Measurements from ENCODE around the gene SLC13A4.
"Not testable (repeated sequence)": the region's sequence is repeated elsewhere in the genome, so short reads cannot be mapped to it uniquely, and the experiment has no call there.

- TF ChIP-seq YY1 (IDR thresholded peaks at IDR 0.05; ENCODE audit: insufficient read depth, insufficient read length); ZNF274 (IDR thresholded peaks at IDR 0.05; ENCODE audit: low read depth, low read length); SUZ12 (IDR thresholded peaks at IDR 0.05; ENCODE audit: extremely low read depth, insufficient read depth, insufficient read length): not testable (repeated sequence)
These were observed 47.9 kb upstream of the SLC13A4 start for GRCh38 chr7:135775915-135776314.
